Neuronal stem cell (in vitro differentiated cells): ENCODE measurements around the gene VPS35L.
A peak's percentile ranks its signal among the peaks of the same experiment; 100 is the strongest.

Experiments used
- DNase-seq: peaks from one replicate; pipeline ENCODE4 v3.0.0-alpha.2; 2013; ENCODE audit warnings: low spot score
- H2AFZ ChIP-seq: one replicate; pipeline ENCODE4 v1.6.1; 2013; ENCODE audit warnings: mild to moderate bottlenecking, low read length, inconsistent platforms
- H2AK5ac ChIP-seq: 2 replicates; pipeline ENCODE4 v1.6.1; 2013; ENCODE audit warnings: low read depth, mild to moderate bottlenecking, inconsistent platforms, low read length, moderate library complexity, mixed read lengths
- H2BK120ac ChIP-seq: 2 replicates; pipeline ENCODE4 v1.6.1; 2013; ENCODE audit warnings: low read depth, mild to moderate bottlenecking, inconsistent platforms, low read length, moderate library complexity, mixed read lengths
- H2BK12ac ChIP-seq: one replicate; pipeline ENCODE4 v1.6.1; 2013; ENCODE audit warnings: low read length, inconsistent platforms
- H2BK15ac ChIP-seq: 2 replicates; pipeline ENCODE4 v1.6.1; 2013; ENCODE audit warnings: mild to moderate bottlenecking, low read length, inconsistent platforms, mixed read lengths
- H2BK5ac ChIP-seq: one replicate; pipeline ENCODE4 v1.6.1; 2013; ENCODE audit warnings: inconsistent platforms, mild to moderate bottlenecking, low read length, moderate library complexity
- H3K14ac ChIP-seq: one replicate; pipeline ENCODE4 v1.6.1; 2013; ENCODE audit warnings: low read length, inconsistent platforms
- H3K18ac ChIP-seq: 2 replicates; pipeline ENCODE4 v1.6.1; 2013; ENCODE audit warnings: low read length, inconsistent platforms
- H3K23ac ChIP-seq: 2 replicates; pipeline ENCODE4 v1.6.1; 2013; ENCODE audit warnings: low read depth, mild to moderate bottlenecking, mixed read lengths, low read length, inconsistent platforms; ENCODE audit not compliant: poor library complexity
- H3K27ac ChIP-seq: replicated peaks from 3 replicates; pipeline ENCODE4 v1.5.1; 2013; ENCODE audit warnings: low read length, inconsistent platforms
- H3K27me3 ChIP-seq, 3 experiments: 2 replicates each; pipeline ENCODE4 v1.6.1; 2013; ENCODE audit warnings: low read length in 3 of 3, mild to moderate bottlenecking in 2 of 3, inconsistent platforms in 1 of 3, low read depth in 1 of 3, mixed read lengths in 1 of 3, moderate library complexity in 1 of 3; ENCODE audit not compliant: control insufficient read depth in 3 of 3, insufficient read depth in 3 of 3
- H3K36me3 ChIP-seq, 2 donors: replicated peaks in 1 of 2; 2 replicates each; pipeline ENCODE4 v1.6.1; 2013; ENCODE audit warnings: low read length in 2 of 2; ENCODE audit not compliant: control insufficient read depth in 2 of 2, insufficient read depth in 2 of 2
- H3K4ac ChIP-seq: 2 replicates; pipeline ENCODE4 v1.6.1; 2013; ENCODE audit warnings: inconsistent platforms, mild to moderate bottlenecking, low read length, moderate library complexity
- H3K4me1 ChIP-seq, 2 donors: 1 replicate in 1 of 2; 2 replicates in 1 of 2; pipeline ENCODE4 v1.6.1; 2013; ENCODE audit warnings: low read length in 2 of 2, low read depth in 1 of 2; ENCODE audit not compliant: control insufficient read depth in 2 of 2, insufficient read depth in 1 of 2
- H3K4me2 ChIP-seq: one replicate; pipeline ENCODE4 v1.6.1; 2013; ENCODE audit warnings: mild to moderate bottlenecking, low read length, inconsistent platforms; ENCODE audit not compliant: insufficient read depth, poor library complexity, severe bottlenecking
- H3K4me3 ChIP-seq, 2 donors: 2 replicates each; pipeline ENCODE4 v1.5.1; 2013; ENCODE audit warnings: low read length in 2 of 2, mild to moderate bottlenecking in 2 of 2, inconsistent platforms in 1 of 2, moderate library complexity in 1 of 2
- H3K79me1 ChIP-seq: one replicate; pipeline ENCODE4 v1.6.1; 2013; ENCODE audit warnings: low read depth, mild to moderate bottlenecking, inconsistent platforms, low read length, moderate library complexity
- H3K9ac ChIP-seq: one replicate; pipeline ENCODE4 v1.6.1; 2013; ENCODE audit warnings: mild to moderate bottlenecking, low read depth, low read length, inconsistent platforms; ENCODE audit not compliant: poor library complexity
- H3K9me3 ChIP-seq, 2 donors: replicated peaks in 1 of 2; 2 replicates each; pipeline versions ENCODE3 to v1.6.1; 2013; ENCODE audit warnings: low read length in 2 of 2, mild to moderate bottlenecking in 2 of 2, inconsistent platforms in 1 of 2, low read depth in 1 of 2, mixed read lengths in 1 of 2, moderate library complexity in 1 of 2; ENCODE audit not compliant: control insufficient read depth in 2 of 2, insufficient read depth in 1 of 2
- H4K8ac ChIP-seq: one replicate; pipeline ENCODE4 v1.6.1; 2013; ENCODE audit warnings: low read depth, mild to moderate bottlenecking, inconsistent platforms, low read length, moderate library complexity
- H4K91ac ChIP-seq: one replicate; pipeline ENCODE4 v1.6.1; 2013; ENCODE audit warnings: low read length, low read depth, mild to moderate bottlenecking, inconsistent platforms; ENCODE audit not compliant: poor library complexity
- WGBS, 2 donors: extraction: QIAGEN DNeasy Blood & Tissue Kit; methylation state at CpG; one replicate each; pipeline ENCODE4 v1.1.7; 2013; ENCODE audit warnings: missing lambda C conversion rate in 2 of 2, mixed read lengths in 1 of 2; ENCODE audit not compliant: insufficient read length in 2 of 2, insufficient replicate concordance in 1 of 2; ENCODE audit errors: extremely low coverage in 2 of 2; 5-methylcytosine and 5-hydroxymethylcytosine counted together

The VPS35L gene

DNA sequence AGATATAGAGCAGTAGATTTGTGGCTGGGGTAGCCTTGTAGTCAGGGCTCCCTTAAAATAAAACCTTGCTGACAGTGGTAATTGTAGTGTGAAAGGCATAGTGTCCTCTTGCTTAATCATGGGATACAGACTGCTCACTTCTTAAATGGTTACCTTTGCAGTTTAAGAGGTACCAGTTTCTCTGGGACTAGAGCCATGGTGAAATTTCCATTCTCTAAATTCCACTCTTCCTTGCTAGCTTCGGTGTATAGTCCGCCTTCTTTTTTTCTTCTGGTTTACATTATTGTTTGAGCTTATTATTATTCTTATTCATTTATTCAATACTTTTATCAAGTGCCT, 30.1 kb upstream of the VPS35L start:
- no peak for DNase-seq
- Histone ChIP-seq H3K4me2 (no peak overlapping the region), H2AK5ac (no peak overlapping the region), H2BK12ac (no peak overlapping the region), H3K27me3 (no peaks in the 10 kb centered on the region), H3K18ac (no peak overlapping the region), H3K4me3 (peak overlapping the region in 1 of 2 donors; percentile 95), H3K9ac (no peak overlapping the region), H3K9me3 (no peaks in the 10 kb centered on the region), H3K4me1 (peaks cover 8 to 12% of the 10 kb centered on the region in 2 donors), H2BK120ac (no peak overlapping the region), H2AFZ (peak overlapping the region; percentile 94), H3K36me3 (peaks cover 8 to 38% of the 10 kb centered on the region in 2 donors), H4K8ac (no peak overlapping the region), H4K91ac (no peak overlapping the region), H3K14ac (no peak overlapping the region), H2BK5ac (no peak overlapping the region), H3K4ac (no peak overlapping the region), H3K79me1 (peaks cover 4% of the 10 kb centered on the region), H3K23ac (no peak overlapping the region), H3K27ac (no peak overlapping the region), H2BK15ac (no peak overlapping the region)
- no CpG with 5 or more reads among the region's 2 CpGs for WGBS, 2 donors

GRCh38 chr16:19527161-19527560, 28.3 kb upstream of the VPS35L start:
- no peak overlapping the region for H3K4me2 ChIP-seq
- no peak overlapping the region for H3K4me3 ChIP-seq
- H3K4me1 ChIP-seq: peaks cover 5 to 8% of the 10 kb centered on the region in 2 donors
- no peak overlapping the region for H2BK15ac ChIP-seq
- no peaks in the 10 kb centered on the region for H3K27me3 ChIP-seq
- H4K8ac ChIP-seq: no peak overlapping the region
- H2BK12ac ChIP-seq: no peak overlapping the region
- H3K4ac ChIP-seq: no peak overlapping the region
- H2BK120ac ChIP-seq: no peak overlapping the region
- no peak overlapping the region for H3K23ac ChIP-seq
- no peak overlapping the region for H3K27ac ChIP-seq
- H3K14ac ChIP-seq: no peak overlapping the region
- WGBS, 2 donors: no CpG with 5 or more reads among the region's 1 CpG
- H2AK5ac ChIP-seq: no peak overlapping the region
- H3K9me3 ChIP-seq: no peaks in the 10 kb centered on the region
- no peak overlapping the region for H3K9ac ChIP-seq
- H3K18ac ChIP-seq: no peak overlapping the region
- no peak overlapping the region for H2BK5ac ChIP-seq
- H3K36me3 ChIP-seq: peaks cover 8 to 54% of the 10 kb centered on the region in 2 donors
- H3K79me1 ChIP-seq: no peaks in the 10 kb centered on the region
- H4K91ac ChIP-seq: no peak overlapping the region
- no peak for DNase-seq
- no peak overlapping the region for H2AFZ ChIP-seq

GRCh38 chr16:19528666-19529065, 26.8 kb upstream of the VPS35L start:
- no peak overlapping the region for H2AK5ac ChIP-seq
- no peak overlapping the region for H4K91ac ChIP-seq
- H2BK5ac ChIP-seq: no peak overlapping the region
- H3K14ac ChIP-seq: no peak overlapping the region
- no peak overlapping the region for H3K18ac ChIP-seq
- no peaks in the 10 kb centered on the region for H3K27me3 ChIP-seq
- no peak overlapping the region for H3K23ac ChIP-seq
- H4K8ac ChIP-seq: no peak overlapping the region
- no peak overlapping the region for H2BK12ac ChIP-seq
- H3K9ac ChIP-seq: no peak overlapping the region
- H3K4ac ChIP-seq: no peak overlapping the region
- H2AFZ ChIP-seq: no peak overlapping the region
- H2BK120ac ChIP-seq: no peak overlapping the region
- peaks cover 8 to 69% of the 10 kb centered on the region in 2 donors for H3K36me3 ChIP-seq
- no peak overlapping the region for H2BK15ac ChIP-seq
- WGBS, 2 donors: no CpG with 5 or more reads among the region's 3 CpGs
- no peak overlapping the region for H3K27ac ChIP-seq
- H3K9me3 ChIP-seq: no peaks in the 10 kb centered on the region
- H3K79me1 ChIP-seq: no peaks in the 10 kb centered on the region
- no peak overlapping the region for H3K4me3 ChIP-seq
- DNase-seq: no peak
- H3K4me2 ChIP-seq: no peak overlapping the region
- H3K4me1 ChIP-seq: peaks cover 3 to 7% of the 10 kb centered on the region in 2 donors

GRCh38 chr16:19532601-19533000, 22.9 kb upstream of the VPS35L start:
- no peaks in the 10 kb centered on the region for H3K27me3 ChIP-seq
- no peak overlapping the region for H2BK120ac ChIP-seq
- no peak overlapping the region for H4K8ac ChIP-seq
- H3K4ac ChIP-seq: no peak overlapping the region
- no peaks in the 10 kb centered on the region for H3K79me1 ChIP-seq
- H2BK15ac ChIP-seq: no peak overlapping the region
- WGBS, 2 donors: no CpG with 5 or more reads among the region's 1 CpG
- H3K23ac ChIP-seq: no peak overlapping the region
- no peak overlapping the region for H3K18ac ChIP-seq
- no peaks in the 10 kb centered on the region for H3K9me3 ChIP-seq
- H2BK12ac ChIP-seq: no peak overlapping the region
- no peak overlapping the region for H3K4me3 ChIP-seq
- no peak overlapping the region for H3K14ac ChIP-seq
- no peak overlapping the region for H3K27ac ChIP-seq
- H4K91ac ChIP-seq: no peak overlapping the region
- H3K4me2 ChIP-seq: no peak overlapping the region
- H3K36me3 ChIP-seq: peaks cover 13 to 98% of the 10 kb centered on the region in 2 donors
- no peak overlapping the region for H2BK5ac ChIP-seq
- no peak overlapping the region for H2AK5ac ChIP-seq
- no peak overlapping the region for H2AFZ ChIP-seq
- no peaks in the 10 kb centered on the region for H3K4me1 ChIP-seq
- no peak for DNase-seq
- H3K9ac ChIP-seq: no peak overlapping the region
